ENCODE measurements around the gene CXorf58. TPM values are rescaled to one million over a fixed set of nuclear protein-coding genes. Genes with fewer than 3 reads are reported as not detected.

The CXorf58 gene
- total and polyA plus RNA-seq, 2 donors (not counting 3 experiments of a cell fraction or from before 2014, with no cell fraction given): not detected

DNA sequence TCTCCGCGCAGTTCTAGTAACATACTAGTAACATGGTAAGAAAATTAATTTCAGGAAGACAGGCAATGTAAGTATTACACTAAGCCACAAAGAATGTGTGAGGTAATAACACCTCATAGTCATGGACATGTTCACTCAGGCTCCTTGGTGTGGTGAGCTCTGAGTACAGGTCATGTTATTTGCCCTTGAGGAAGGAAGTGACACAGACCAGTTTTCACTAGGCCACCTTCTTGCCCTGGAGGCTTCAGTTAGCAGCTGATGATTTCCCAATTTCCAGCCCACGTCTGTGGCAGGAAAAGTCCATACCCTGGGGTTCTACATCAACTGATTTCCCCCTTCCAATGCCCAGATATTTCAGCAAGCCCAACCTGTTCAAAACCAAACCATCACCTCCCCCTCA is 6.7 kb upstream of the CXorf58 start:
- H3K4me3 ChIP-seq (replicated peaks in 1 of 3; ENCODE audit: insufficient read depth in 1 of 3, low read depth in 1 of 3, low read length in 3 of 3): no peak overlapping the region
- H3K4me2 ChIP-seq (ENCODE audit: insufficient read depth, low read length): peak overlapping the region; percentile 67
- H3K9me1 ChIP-seq (replicated peaks; ENCODE audit: control insufficient read depth, extremely low read depth, insufficient read depth, low read length): no peaks in the 10 kb centered on the region
- dilution Hi-C loops (cut with MboI; ENCODE audit: extremely low pct_ligation_motif_present, low sequenced_read_pairs): no loop called here
- TF ChIP-seq MYC (IDR thresholded peaks at IDR 0.05; ENCODE audit: low read depth, low read length) (no peak), GATA2 (IDR thresholded peaks at IDR 0.05; ENCODE audit: insufficient read depth, insufficient read length, low read depth, low read length) (peak; percentile 17), EZH2 (IDR thresholded peaks at IDR 0.05; ENCODE audit: borderline replicate concordance, low read depth, low read length, severe bottlenecking) (no peak), FOS (IDR thresholded peaks at IDR 0.05; ENCODE audit: borderline replicate concordance, insufficient read depth, low read length) (peak; percentile 53), POLR2AphosphoS5 (IDR thresholded peaks at IDR 0.05; ENCODE audit: insufficient read depth, low read depth, low read length) (peak; percentile 56), JUN (IDR thresholded peaks at IDR 0.05; ENCODE audit: borderline replicate concordance, insufficient read depth, insufficient read length, low read depth) (peak; percentile 81), POLR2A (IDR thresholded peaks at IDR 0.05; ENCODE audit: low read depth, low read length) (no peak)
- TF ChIP-seq, protein P1, sequence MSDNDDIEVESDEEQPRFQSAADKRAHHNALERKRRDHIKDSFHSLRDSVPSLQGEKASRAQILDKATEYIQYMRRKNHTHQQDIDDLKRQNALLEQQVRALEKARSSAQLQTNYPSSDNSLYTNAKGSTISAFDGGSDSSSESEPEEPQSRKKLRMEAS (IDR thresholded peaks at IDR 0.05; ENCODE audit: insufficient read depth, insufficient read length): no peak
- TF ChIP-seq, protein P2, sequence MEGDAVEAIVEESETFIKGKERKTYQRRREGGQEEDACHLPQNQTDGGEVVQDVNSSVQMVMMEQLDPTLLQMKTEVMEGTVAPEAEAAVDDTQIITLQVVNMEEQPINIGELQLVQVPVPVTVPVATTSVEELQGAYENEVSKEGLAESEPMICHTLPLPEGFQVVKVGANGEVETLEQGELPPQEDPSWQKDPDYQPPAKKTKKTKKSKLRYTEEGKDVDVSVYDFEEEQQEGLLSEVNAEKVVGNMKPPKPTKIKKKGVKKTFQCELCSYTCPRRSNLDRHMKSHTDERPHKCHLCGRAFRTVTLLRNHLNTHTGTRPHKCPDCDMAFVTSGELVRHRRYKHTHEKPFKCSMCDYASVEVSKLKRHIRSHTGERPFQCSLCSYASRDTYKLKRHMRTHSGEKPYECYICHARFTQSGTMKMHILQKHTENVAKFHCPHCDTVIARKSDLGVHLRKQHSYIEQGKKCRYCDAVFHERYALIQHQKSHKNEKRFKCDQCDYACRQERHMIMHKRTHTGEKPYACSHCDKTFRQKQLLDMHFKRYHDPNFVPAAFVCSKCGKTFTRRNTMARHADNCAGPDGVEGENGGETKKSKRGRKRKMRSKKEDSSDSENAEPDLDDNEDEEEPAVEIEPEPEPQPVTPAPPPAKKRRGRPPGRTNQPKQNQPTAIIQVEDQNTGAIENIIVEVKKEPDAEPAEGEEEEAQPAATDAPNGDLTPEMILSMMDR (IDR thresholded peaks at IDR 0.05; ENCODE audit: extremely low read depth in 1 of 2, insufficient read depth in 1 of 2, low read depth in 1 of 2, low read length in 2 of 2): no peak
- ChIA-PET POLR2A (interaction anchor here (1.0 to 3.4 kb wide), 3 partner anchors 114 to 158 kb away, joined by 5 to 92 read pairs (median 11); partner anchors contain the start of genes ACOT9 and SAT1), CTCF (interaction anchor here (0.8 to 3.1 kb wide), 19 partner anchors 21 to 207 kb away, joined by 3 to 132 read pairs (median 11); partner anchors contain the start of genes ACOT9 and SAT1)
- FAIRE-seq (peak; percentile 93), DNase-seq (ENCODE audit: low read depth, low spot score) (peak; percentile 74)
- H3K27me3 ChIP-seq (ENCODE audit: control insufficient read depth in 2 of 2, insufficient read depth in 2 of 2, low read length in 2 of 2): no peaks in the 10 kb centered on the region
- H3K27ac ChIP-seq (ENCODE audit: insufficient read depth, low read depth, low read length): peak overlapping the region; percentile 90
- peaks cover 47% of the 10 kb centered on the region for H3K4me1 ChIP-seq (ENCODE audit: control insufficient read depth, extremely low read depth, insufficient read depth, low read length)
- no peaks in the 10 kb centered on the region for H3K79me2 ChIP-seq (ENCODE audit: control insufficient read depth, insufficient read depth, low read length)
- no peaks in the 10 kb centered on the region for H3K36me3 ChIP-seq (ENCODE audit: control insufficient read depth in 2 of 2, extremely low read depth in 1 of 2, insufficient read depth in 2 of 2, low read length in 2 of 2)
- no peak overlapping the region for H2AFZ ChIP-seq (ENCODE audit: low read depth, low read length)
- intact Hi-C loops (cut with micrococcal nuclease): loop anchor here (1.0 to 10.0 kb wide), 3 partner anchors 97 to 254 kb away; partner anchors contain the start of gene SAT1
- no TSS peak for BruUV-seq (replicated peaks)
- H4K20me1 ChIP-seq (replicated peaks; ENCODE audit: control insufficient read depth, extremely low read depth, insufficient read depth, low read length): no peaks in the 10 kb centered on the region
- no peaks in the 10 kb centered on the region for H3K9me3 ChIP-seq (replicated peaks; ENCODE audit: control insufficient read depth, insufficient read depth, low read length)
- peak overlapping the region; percentile 70 for H3K9ac ChIP-seq (replicated peaks; ENCODE audit: extremely low read depth, insufficient read depth, low read length)

All from endothelial cell of umbilical vein (primary cell).